Skeletal muscle satellite cell (primary cell): ENCODE measurements around the gene DNAJB14.
A peak's percentile ranks its signal among the peaks of the same experiment; 100 is the strongest.
"Not testable (repeated sequence)": the region's sequence is repeated elsewhere in the genome, so short reads cannot be mapped to it uniquely, and the experiment has no call there.

Source experiments
- H3K27me3 ChIP-seq: 2 replicates; pipeline ENCODE4 v1.7.0; 2013; ENCODE audit warnings: low read length; ENCODE audit not compliant: control insufficient read depth, insufficient read depth
- H3K36me3 ChIP-seq: 2 replicates; pipeline ENCODE4 v1.7.0; 2013; ENCODE audit warnings: mild to moderate bottlenecking, control low read depth, low read length; ENCODE audit not compliant: insufficient read depth
- H3K4me1 ChIP-seq: 2 replicates; pipeline ENCODE4 v1.7.0; 2013; ENCODE audit warnings: low read length; ENCODE audit not compliant: control insufficient read depth, insufficient read depth
- H3K4me2 ChIP-seq: 2 replicates; pipeline ENCODE4 v1.7.0; 2013; ENCODE audit warnings: mild to moderate bottlenecking, low read length
- H3K4me3 ChIP-seq: 2 replicates; pipeline ENCODE4 v1.7.0; 2013; ENCODE audit warnings: low read length
- H3K9ac ChIP-seq: 2 replicates; pipeline ENCODE4 v1.7.0; 2013; ENCODE audit warnings: mild to moderate bottlenecking, low read depth, low read length, moderate library complexity
- H3K9me3 ChIP-seq: replicated peaks from 2 replicates; pipeline ENCODE4 v1.7.0; 2013; ENCODE audit warnings: mild to moderate bottlenecking, control low read depth, low read length

DNAJB14 gene

GRCh38 chr4:99961711-99962110 is 15.3 kb upstream of the DNAJB14 start:
- no peak overlapping the region for H3K9ac ChIP-seq
- H3K4me3 ChIP-seq, result no peak overlapping the region
- H3K9me3 ChIP-seq, result no peaks in the 10 kb centered on the region
- H3K27me3 ChIP-seq, result no peaks in the 10 kb centered on the region
- H3K4me1 ChIP-seq, result peaks cover 15% of the 10 kb centered on the region
- no peaks in the 10 kb centered on the region for H3K36me3 ChIP-seq
- no peak overlapping the region for H3K4me2 ChIP-seq

- no peaks in the 10 kb centered on the region for H3K27me3 ChIP-seq
- H3K9ac ChIP-seq, result no peak overlapping the region
- H3K9me3 ChIP-seq, result no peaks in the 10 kb centered on the region
- peak overlapping the region; percentile 11 for H3K4me2 ChIP-seq
- H3K4me1 ChIP-seq, result peaks cover 12% of the 10 kb centered on the region
- H3K36me3 ChIP-seq, result no peaks in the 10 kb centered on the region
- H3K4me3 ChIP-seq, result no peak overlapping the region
Observed at GRCh38 chr4:99960648-99961047, 14.2 kb upstream of the DNAJB14 start.

- not testable (repeated sequence) for H3K4me3 ChIP-seq, H3K9ac ChIP-seq, H3K36me3 ChIP-seq, H3K27me3 ChIP-seq, H3K4me2 ChIP-seq, H3K9me3 ChIP-seq
- H3K4me1 ChIP-seq, result peaks cover 12% of the 10 kb centered on the region
Observed at GRCh38 chr4:99958207-99958606, 11.8 kb upstream of the DNAJB14 start.

- Histone ChIP-seq H3K9ac (peak overlapping the region; percentile 87), H3K4me1 (peaks cover 21% of the 10 kb centered on the region), H3K9me3 (no peaks in the 10 kb centered on the region), H3K4me3 (peak overlapping the region; percentile 88), H3K27me3 (no peaks in the 10 kb centered on the region), H3K4me2 (peak overlapping the region; percentile 91), H3K36me3 (peaks cover 13% of the 10 kb centered on the region)
Observed at GRCh38 chr4:99950913-99951254, 4.5 kb upstream of the DNAJB14 start.

GRCh38 chr4:99949999-99950912 is 3.8 kb upstream of the DNAJB14 start, which contains the start of gene H2AZ1:
TSS of gene H2AZ1 (minus strand) at chr4:99950275. CDS start at chr4:99950170, 105 bp downstream.
- peaks cover 23% of the 10 kb centered on the region for H3K4me1 ChIP-seq
- H3K36me3 ChIP-seq, result peaks cover 13% of the 10 kb centered on the region
- H3K9me3 ChIP-seq, result no peaks in the 10 kb centered on the region
- H3K9ac ChIP-seq, result peak within 1 kb of the TSS; percentile 89
- H3K4me3 ChIP-seq, result peak within 1 kb of the TSS; percentile 88
- H3K4me2 ChIP-seq, result peak within 1 kb of the TSS; percentile 91
- no peaks in the 10 kb centered on the region for H3K27me3 ChIP-seq

GRCh38 chr4:99949034-99949998 is 2.9 kb upstream of the DNAJB14 start:
- Histone ChIP-seq H3K27me3 (no peaks in the 10 kb centered on the region), H3K9ac (peak overlapping the region; percentile 89), H3K4me3 (peak overlapping the region; percentile 78), H3K4me1 (peaks cover 30% of the 10 kb centered on the region), H3K9me3 (no peaks in the 10 kb centered on the region), H3K4me2 (peak overlapping the region; percentile 88), H3K36me3 (peaks cover 14% of the 10 kb centered on the region)

GRCh38 chr4:99947608-99948007 is 1.2 kb upstream of the DNAJB14 start:
- Histone ChIP-seq H3K4me1 (peaks cover 30% of the 10 kb centered on the region), H3K27me3 (no peaks in the 10 kb centered on the region), H3K4me2 (peak overlapping the region; percentile 88), H3K4me3 (peak overlapping the region; percentile 79), H3K9ac (peak overlapping the region; percentile 89), H3K9me3 (no peaks in the 10 kb centered on the region), H3K36me3 (peaks cover 18% of the 10 kb centered on the region)

GRCh38 chr4:99947190-99947578 is 766 bp upstream of the DNAJB14 start:
- Histone ChIP-seq H3K9ac (peak overlapping the region; percentile 89), H3K36me3 (peaks cover 18% of the 10 kb centered on the region), H3K27me3 (no peaks in the 10 kb centered on the region), H3K9me3 (no peaks in the 10 kb centered on the region), H3K4me3 (peak overlapping the region; percentile 79), H3K4me2 (peak overlapping the region; percentile 88), H3K4me1 (peaks cover 30% of the 10 kb centered on the region)

- Histone ChIP-seq H3K4me3 (peak overlapping the region; percentile 79), H3K4me2 (peak overlapping the region; percentile 88), H3K36me3 (peaks cover 18% of the 10 kb centered on the region), H3K4me1 (peaks cover 26% of the 10 kb centered on the region), H3K9ac (peak overlapping the region; percentile 89), H3K9me3 (no peaks in the 10 kb centered on the region), H3K27me3 (no peaks in the 10 kb centered on the region)
Observed at GRCh38 chr4:99945718-99946355, 581 bp downstream of the DNAJB14 start.

GRCh38 chr4:99943904-99944437 is 2.4 kb downstream of the DNAJB14 start:
- peaks cover 18% of the 10 kb centered on the region for H3K36me3 ChIP-seq
- peak overlapping the region; percentile 15 for H3K4me2 ChIP-seq
- H3K27me3 ChIP-seq, result no peaks in the 10 kb centered on the region
- H3K4me1 ChIP-seq, result peaks cover 25% of the 10 kb centered on the region
- H3K4me3 ChIP-seq, result no peak overlapping the region
- H3K9me3 ChIP-seq, result no peaks in the 10 kb centered on the region
- H3K9ac ChIP-seq, result no peak overlapping the region
